ENCODE measurements around the gene DNAH3. TPM values are rescaled to one million over a fixed set of nuclear protein-coding genes. Genes with fewer than 3 reads are reported as not detected.

The DNAH3 gene
- total RNA-seq, 1 donor, result not detected

DNA sequence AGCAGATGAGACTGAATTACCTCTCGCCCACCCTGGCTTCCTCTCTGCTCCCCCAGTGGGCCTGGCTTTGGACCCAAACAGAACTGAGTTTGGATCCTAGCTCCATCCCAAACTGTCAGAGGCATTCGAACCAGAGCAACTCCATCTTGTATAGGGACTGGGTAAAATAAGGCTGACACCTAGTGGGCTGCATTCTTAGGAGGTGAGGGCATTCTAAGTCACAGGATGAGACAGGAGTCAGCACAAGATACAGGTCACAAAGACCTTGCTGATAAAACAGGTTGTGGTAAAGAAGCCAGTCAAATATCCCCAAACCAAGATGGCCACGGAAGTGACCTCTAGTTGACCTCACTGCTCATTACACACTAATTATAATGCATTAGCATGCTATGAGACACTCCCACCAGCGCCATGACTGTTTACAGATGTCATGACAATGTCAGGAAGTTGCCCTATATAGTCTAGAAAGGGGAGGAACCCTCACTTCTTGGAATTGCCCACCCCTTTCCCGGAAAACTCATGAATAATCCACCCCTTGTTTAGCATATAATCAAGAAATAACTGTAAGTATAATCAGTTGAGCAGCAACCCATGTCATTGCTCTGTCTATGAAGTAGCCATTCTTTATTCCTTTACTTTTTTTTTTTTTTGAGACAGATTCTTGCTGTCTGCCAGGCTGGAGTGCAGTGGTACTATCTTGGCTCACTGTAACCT, 205.6 kb downstream of the DNAH3 start:
- Histone ChIP-seq H3K9me3 (ENCODE audit: low read depth, low read length) (no peaks in the 10 kb centered on the region), H3K79me2 (ENCODE audit: insufficient read depth, low read length) (no peaks in the 10 kb centered on the region), H2AFZ (ENCODE audit: low read length) (peak overlapping the region; percentile 2), H3K4me2 (ENCODE audit: insufficient read depth, low read length) (no peak overlapping the region), H4K20me1 (ENCODE audit: insufficient read depth, low read length) (no peaks in the 10 kb centered on the region), H3K27me3 (ENCODE audit: insufficient read depth, low read length) (no peaks in the 10 kb centered on the region), H3K36me3 (ENCODE audit: insufficient read depth, low read length) (no peaks in the 10 kb centered on the region), H3K4me1 (ENCODE audit: insufficient read depth, low read length) (no peaks in the 10 kb centered on the region), H3K4me3 (ENCODE audit: insufficient read depth, low read length) (no peak overlapping the region), H3K27ac (ENCODE audit: low read depth, low read length) (peak overlapping the region; percentile 25)
- TF ChIP-seq, protein P1, sequence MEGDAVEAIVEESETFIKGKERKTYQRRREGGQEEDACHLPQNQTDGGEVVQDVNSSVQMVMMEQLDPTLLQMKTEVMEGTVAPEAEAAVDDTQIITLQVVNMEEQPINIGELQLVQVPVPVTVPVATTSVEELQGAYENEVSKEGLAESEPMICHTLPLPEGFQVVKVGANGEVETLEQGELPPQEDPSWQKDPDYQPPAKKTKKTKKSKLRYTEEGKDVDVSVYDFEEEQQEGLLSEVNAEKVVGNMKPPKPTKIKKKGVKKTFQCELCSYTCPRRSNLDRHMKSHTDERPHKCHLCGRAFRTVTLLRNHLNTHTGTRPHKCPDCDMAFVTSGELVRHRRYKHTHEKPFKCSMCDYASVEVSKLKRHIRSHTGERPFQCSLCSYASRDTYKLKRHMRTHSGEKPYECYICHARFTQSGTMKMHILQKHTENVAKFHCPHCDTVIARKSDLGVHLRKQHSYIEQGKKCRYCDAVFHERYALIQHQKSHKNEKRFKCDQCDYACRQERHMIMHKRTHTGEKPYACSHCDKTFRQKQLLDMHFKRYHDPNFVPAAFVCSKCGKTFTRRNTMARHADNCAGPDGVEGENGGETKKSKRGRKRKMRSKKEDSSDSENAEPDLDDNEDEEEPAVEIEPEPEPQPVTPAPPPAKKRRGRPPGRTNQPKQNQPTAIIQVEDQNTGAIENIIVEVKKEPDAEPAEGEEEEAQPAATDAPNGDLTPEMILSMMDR (IDR thresholded peaks at IDR 0.05; ENCODE audit: extremely low read depth, low read depth, low read length), result no peak
- DNase-seq (ENCODE audit: insufficient read length, low spot score, missing footprints), result no peak

DNA sequence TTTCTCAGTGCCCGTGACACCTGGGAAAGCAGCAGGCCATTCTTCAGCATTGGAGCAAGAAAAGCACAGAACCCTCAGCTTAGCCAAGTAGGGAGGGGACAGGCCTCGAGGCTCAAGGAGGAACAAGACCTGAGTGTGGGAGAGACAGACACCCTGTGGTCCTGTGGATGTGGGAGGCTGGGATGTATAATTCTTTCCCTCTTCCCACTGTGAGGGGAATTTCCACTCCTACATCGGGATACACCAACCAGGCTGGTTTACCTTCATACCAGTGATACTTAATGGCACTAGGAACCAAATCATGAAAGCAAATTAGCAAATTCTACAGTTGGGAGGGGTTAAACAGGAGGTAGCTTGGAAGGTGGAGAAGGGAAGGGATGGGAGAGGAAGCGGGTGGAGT, 208.4 kb downstream of the DNAH3 start:
- no peaks in the 10 kb centered on the region for H3K79me2 ChIP-seq (ENCODE audit: insufficient read depth, low read length)
- no peak overlapping the region for H3K27ac ChIP-seq (ENCODE audit: low read depth, low read length)
- H3K4me2 ChIP-seq (ENCODE audit: insufficient read depth, low read length), result no peak overlapping the region
- H3K4me1 ChIP-seq (ENCODE audit: insufficient read depth, low read length), result peaks cover 7% of the 10 kb centered on the region
- no peak overlapping the region for H3K4me3 ChIP-seq (ENCODE audit: insufficient read depth, low read length)
- no peak overlapping the region for H2AFZ ChIP-seq (ENCODE audit: low read length)
- no peaks in the 10 kb centered on the region for H3K9me3 ChIP-seq (ENCODE audit: low read depth, low read length)
- DNase-seq (ENCODE audit: insufficient read length, low spot score, missing footprints), result no peak
- TF ChIP-seq, protein P1 (IDR thresholded peaks at IDR 0.05; ENCODE audit: extremely low read depth, low read depth, low read length), result no peak
- no peaks in the 10 kb centered on the region for H3K27me3 ChIP-seq (ENCODE audit: insufficient read depth, low read length)
- no peaks in the 10 kb centered on the region for H3K36me3 ChIP-seq (ENCODE audit: insufficient read depth, low read length)
- H4K20me1 ChIP-seq (ENCODE audit: insufficient read depth, low read length), result no peaks in the 10 kb centered on the region

DNA sequence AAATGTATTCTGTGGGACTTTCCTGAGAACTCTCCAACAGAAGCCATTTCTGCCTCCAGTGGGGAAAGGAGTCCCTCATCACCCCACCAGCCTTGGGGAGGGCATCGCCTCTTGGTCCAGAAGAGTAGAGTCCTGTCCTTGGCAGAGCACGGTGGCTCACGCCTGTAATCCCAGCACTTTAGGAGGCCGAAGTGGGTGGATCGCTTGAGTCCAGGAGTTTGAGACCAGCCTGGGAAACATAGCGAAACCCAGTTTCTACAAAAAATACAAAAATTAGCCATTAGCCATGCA, 209.1 kb downstream of the DNAH3 start:
- DNase-seq (ENCODE audit: insufficient read length, low spot score, missing footprints), result no peak
- H3K4me1 ChIP-seq (ENCODE audit: insufficient read depth, low read length), result peaks cover 7% of the 10 kb centered on the region
- H3K27ac ChIP-seq (ENCODE audit: low read depth, low read length), result no peak overlapping the region
- TF ChIP-seq, protein P1 (IDR thresholded peaks at IDR 0.05; ENCODE audit: extremely low read depth, low read depth, low read length), result no peak
- no peaks in the 10 kb centered on the region for H4K20me1 ChIP-seq (ENCODE audit: insufficient read depth, low read length)
- H3K79me2 ChIP-seq (ENCODE audit: insufficient read depth, low read length), result no peaks in the 10 kb centered on the region
- H3K27me3 ChIP-seq (ENCODE audit: insufficient read depth, low read length), result no peaks in the 10 kb centered on the region
- H3K4me3 ChIP-seq (ENCODE audit: insufficient read depth, low read length), result no peak overlapping the region
- no peaks in the 10 kb centered on the region for H3K9me3 ChIP-seq (ENCODE audit: low read depth, low read length)
- no peak overlapping the region for H3K4me2 ChIP-seq (ENCODE audit: insufficient read depth, low read length)
- no peaks in the 10 kb centered on the region for H3K36me3 ChIP-seq (ENCODE audit: insufficient read depth, low read length)
- H2AFZ ChIP-seq (ENCODE audit: low read length), result no peak overlapping the region

DNA sequence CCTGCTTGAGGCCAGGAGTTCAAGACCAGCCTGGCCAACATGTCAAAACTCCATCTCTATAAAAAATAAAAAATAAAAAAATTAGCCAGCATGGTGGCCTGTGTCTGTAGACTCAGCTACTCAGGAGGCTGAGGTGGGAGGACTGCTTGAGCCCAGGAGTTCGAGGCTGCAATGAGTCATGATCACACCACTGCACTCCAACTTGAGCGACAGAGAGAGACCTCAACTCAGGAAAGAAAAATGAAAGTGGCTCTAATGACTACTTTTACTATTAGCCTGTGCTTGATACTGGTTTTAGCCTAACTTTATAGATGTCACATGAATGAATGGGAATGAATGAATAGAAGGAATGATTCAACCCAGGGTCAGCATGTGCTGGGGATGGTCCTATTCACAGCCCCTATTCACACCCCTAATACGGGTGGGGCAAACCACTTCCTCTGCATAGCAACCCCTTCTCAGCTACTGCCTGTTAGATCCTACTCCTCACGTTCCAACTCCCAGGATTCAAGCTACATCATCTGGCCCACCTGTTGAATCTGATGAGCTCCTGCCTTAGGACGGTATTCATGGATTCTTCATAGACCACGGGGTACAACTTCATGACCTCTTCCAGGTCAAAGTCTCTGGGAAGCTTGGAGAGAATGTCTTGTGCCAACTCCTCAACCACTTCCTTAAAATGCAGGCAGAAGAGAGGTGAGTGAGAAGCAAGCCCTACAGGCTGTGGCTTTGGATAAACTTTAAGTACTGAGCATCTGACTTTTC, 209.6 kb downstream of the DNAH3 start:
- H4K20me1 ChIP-seq (ENCODE audit: insufficient read depth, low read length), result no peaks in the 10 kb centered on the region
- H3K9me3 ChIP-seq (ENCODE audit: low read depth, low read length), result no peaks in the 10 kb centered on the region
- H3K4me2 ChIP-seq (ENCODE audit: insufficient read depth, low read length), result no peak overlapping the region
- DNase-seq (ENCODE audit: insufficient read length, low spot score, missing footprints), result no peak
- H3K27ac ChIP-seq (ENCODE audit: low read depth, low read length), result no peak overlapping the region
- H3K4me1 ChIP-seq (ENCODE audit: insufficient read depth, low read length), result peaks cover 7% of the 10 kb centered on the region
- H2AFZ ChIP-seq (ENCODE audit: low read length), result no peak overlapping the region
- H3K79me2 ChIP-seq (ENCODE audit: insufficient read depth, low read length), result no peaks in the 10 kb centered on the region
- no peaks in the 10 kb centered on the region for H3K27me3 ChIP-seq (ENCODE audit: insufficient read depth, low read length)
- H3K36me3 ChIP-seq (ENCODE audit: insufficient read depth, low read length), result no peaks in the 10 kb centered on the region
- H3K4me3 ChIP-seq (ENCODE audit: insufficient read depth, low read length), result no peak overlapping the region
- TF ChIP-seq, protein P1 (IDR thresholded peaks at IDR 0.05; ENCODE audit: extremely low read depth, low read depth, low read length), result no peak

All from osteoblast (primary cell).